GM15510 (cell line): ENCODE results near the gene TVP23C.
"Not testable (repeated sequence)": the region's sequence is repeated elsewhere in the genome, so short reads cannot be mapped to it uniquely, and the experiment has no call there.

Source experiments
- POLR2A ChIP-seq: IDR thresholded peaks from 3 replicates; pipeline ENCODE4 v1.6.1; 2011; ENCODE audit warnings: borderline replicate concordance; ENCODE audit not compliant: insufficient read length; ENCODE audit errors: extremely low read depth

Gene TVP23C

GRCh38 chr17:15563375-15563857 lies at the start of gene TVP23C:
Gene TVP23C (minus strand): TSS chr17:15563483. CDS start chr17:15563448, 35 bp downstream.
- TF ChIP-seq POLR2A, result not testable (repeated sequence)

- no peak for TF ChIP-seq POLR2A
Observed at GRCh38 chr17:15516150-15516549, 47.1 kb downstream of the TVP23C start.

- TF ChIP-seq POLR2A, result no peak
Observed at GRCh38 chr17:15514469-15514868, 48.8 kb downstream of the TVP23C start.

GRCh38 chr17:15513856-15514459 lies 49.3 kb downstream of the TVP23C start:
- no peak for TF ChIP-seq POLR2A

- no peak for TF ChIP-seq POLR2A
Observed at GRCh38 chr17:15513058-15513791, 50.1 kb downstream of the TVP23C start.

- no peak for TF ChIP-seq POLR2A
Observed at GRCh38 chr17:15512071-15512709, 51.1 kb downstream of the TVP23C start.

GRCh38 chr17:15511142-15511541 lies 52.1 kb downstream of the TVP23C start:
- TF ChIP-seq POLR2A, result no peak

- TF ChIP-seq POLR2A, result no peak
Observed at GRCh38 chr17:15510361-15510760, 52.9 kb downstream of the TVP23C start.

- no peak for TF ChIP-seq POLR2A
Observed at GRCh38 chr17:15509095-15509494, 54.2 kb downstream of the TVP23C start.

GRCh38 chr17:15508466-15508865 lies 54.8 kb downstream of the TVP23C start:
- no peak for TF ChIP-seq POLR2A

- TF ChIP-seq POLR2A, result no peak
Observed at GRCh38 chr17:15507896-15508295, 55.4 kb downstream of the TVP23C start.

GRCh38 chr17:15507001-15507400 lies 56.3 kb downstream of the TVP23C start:
- no peak for TF ChIP-seq POLR2A

- no peak for TF ChIP-seq POLR2A
Observed at GRCh38 chr17:15503731-15504130, 59.6 kb downstream of the TVP23C start.

- TF ChIP-seq POLR2A, result no peak
Observed at GRCh38 chr17:15502369-15503112, 60.7 kb downstream of the TVP23C start.

GRCh38 chr17:15501793-15502192 lies 61.5 kb downstream of the TVP23C start:
- no peak for TF ChIP-seq POLR2A
